G401.6 (cell line): ENCODE results near the gene POTEJ.
"Not testable (repeated sequence)": the region's sequence is repeated elsewhere in the genome, so short reads cannot be mapped to it uniquely, and the experiment has no call there.

Experiments
- FAIRE-seq: peaks from 2 replicates; lab custom pipeline; 2012; peaks lifted over from hg19 to GRCh38; lab: Jason Lieb, UNC

The POTEJ gene

GRCh38 chr2:130611140-130611539, at the start of gene POTEJ:
TSS of gene POTEJ (plus strand) at chr2:130611440. CDS start at chr2:130611533, 93 bp downstream.
- not testable (repeated sequence) for FAIRE-seq

- not testable (repeated sequence) for FAIRE-seq
Observed at GRCh38 chr2:130566165-130566564, 45.1 kb upstream of the POTEJ start.

GRCh38 chr2:130571929-130572328, 39.3 kb upstream of the POTEJ start:
- FAIRE-seq: not testable (repeated sequence)

- not testable (repeated sequence) for FAIRE-seq
Observed at GRCh38 chr2:130574230-130574629, 37.0 kb upstream of the POTEJ start.

- FAIRE-seq: not testable (repeated sequence)
Observed at GRCh38 chr2:130576209-130576784, 34.9 kb upstream of the POTEJ start.

- not testable (repeated sequence) for FAIRE-seq
Observed at GRCh38 chr2:130577559-130577958, 33.7 kb upstream of the POTEJ start.

GRCh38 chr2:130579121-130579520, 32.1 kb upstream of the POTEJ start:
- not testable (repeated sequence) for FAIRE-seq

GRCh38 chr2:130581491-130581890, 29.7 kb upstream of the POTEJ start:
- not testable (repeated sequence) for FAIRE-seq

GRCh38 chr2:130582970-130583369, 28.3 kb upstream of the POTEJ start:
- not testable (repeated sequence) for FAIRE-seq

GRCh38 chr2:130583582-130583981, 27.7 kb upstream of the POTEJ start:
- not testable (repeated sequence) for FAIRE-seq

- FAIRE-seq: not testable (repeated sequence)
Observed at GRCh38 chr2:130584726-130585125, 26.5 kb upstream of the POTEJ start.

- not testable (repeated sequence) for FAIRE-seq
Observed at GRCh38 chr2:130588688-130589458, 22.4 kb upstream of the POTEJ start.

GRCh38 chr2:130590170-130590841, 20.9 kb upstream of the POTEJ start:
- FAIRE-seq: not testable (repeated sequence)

GRCh38 chr2:130590842-130591359, 20.3 kb upstream of the POTEJ start:
- FAIRE-seq: not testable (repeated sequence)

GRCh38 chr2:130592791-130593414, 18.3 kb upstream of the POTEJ start:
- FAIRE-seq: not testable (repeated sequence)

- not testable (repeated sequence) for FAIRE-seq
Observed at GRCh38 chr2:130594011-130594410, 17.2 kb upstream of the POTEJ start.

- not testable (repeated sequence) for FAIRE-seq
Observed at GRCh38 chr2:130596757-130597156, 14.5 kb upstream of the POTEJ start.

- FAIRE-seq: not testable (repeated sequence)
Observed at GRCh38 chr2:130597994-130598393, 13.2 kb upstream of the POTEJ start.

- not testable (repeated sequence) for FAIRE-seq
Observed at GRCh38 chr2:130598463-130598862, 12.8 kb upstream of the POTEJ start.

- not testable (repeated sequence) for FAIRE-seq
Observed at GRCh38 chr2:130599393-130599792, 11.8 kb upstream of the POTEJ start, which contains the start of gene CFC1. TSS of gene CFC1 (minus strand) at chr2:130599575. CDS start at chr2:130599287, 288 bp downstream.

GRCh38 chr2:130599926-130600325, 11.3 kb upstream of the POTEJ start:
- FAIRE-seq: not testable (repeated sequence)
